C4-2B (cell line): Measurements from ENCODE around the gene NDRG4.

ENCODE experiments used
- H3K27ac ChIP-seq: fragments of 450-650 bp; 2 replicates; pipeline ENCODE4 v1.5.1; 2017
- CTCF ChIP-seq: fragments of 450-650 bp; conservative IDR thresholded peaks from 2 replicates; pipeline ENCODE4 v1.5.1; 2017; ENCODE audit warnings: mild to moderate bottlenecking
- ZFX ChIP-seq: fragments of 450-650 bp; IDR thresholded peaks from 2 replicates; pipeline ENCODE4 v1.6.1; 2017

Gene NDRG4

GRCh38 chr16:58498341-58499091 is 1.4 kb upstream of the NDRG4 start:
- TF ChIP-seq ZFX (no peak), CTCF (no peak)
- H3K27ac ChIP-seq = no peak overlapping the region

- TF ChIP-seq ZFX (no peak), CTCF (no peak)
- H3K27ac ChIP-seq = no peak overlapping the region
These were observed 841 bp upstream of the NDRG4 start for GRCh38 chr16:58499092-58499511.

GRCh38 chr16:58500430-58501241 is 693 bp downstream of the NDRG4 start:
- TF ChIP-seq ZFX = no peak
- TF ChIP-seq CTCF = no peak
- no peak overlapping the region for H3K27ac ChIP-seq

- H3K27ac ChIP-seq = no peak overlapping the region
- TF ChIP-seq CTCF (no peak), ZFX (no peak)
These were observed 1.5 kb downstream of the NDRG4 start for GRCh38 chr16:58501242-58502131.

- no peak overlapping the region for H3K27ac ChIP-seq
- TF ChIP-seq CTCF (no peak), ZFX (no peak)
These were observed 2.4 kb downstream of the NDRG4 start for GRCh38 chr16:58502217-58502921.

GRCh38 chr16:58503166-58503862 is 3.4 kb downstream of the NDRG4 start:
- TF ChIP-seq ZFX (no peak), CTCF (no peak)
- H3K27ac ChIP-seq = no peak overlapping the region
